Activated CD8-positive, alpha-beta T cell treated with anti-CD3 and anti-CD28 coated beads for 36 hours (primary cell): ENCODE results near the gene AIMP1. TPM values are rescaled to one million over a fixed set of nuclear protein-coding genes. Genes with fewer than 3 reads are reported as not detected.

ENCODE experiments used
- ATAC-seq: fragments of 200-7000 bp; cut with Tn5 transposase; one replicate; pipeline ENCODE4 v1.10.0; 2021; ENCODE audit warnings: mild to moderate bottlenecking, moderate library complexity
- CTCF ChIA-PET: fragments of 350-600 bp; sonication (Branson Sonifier 250); formaldehyde crosslinking; loops from one replicate; lab custom pipeline; 2021; ENCODE audit warnings: antibody characterized with exemption; lab: Charles Lee
- POLR2A ChIA-PET: fragments of 350-600 bp; sonication (Branson Sonifier 250); formaldehyde crosslinking; loops from one replicate; lab custom pipeline; 2021; ENCODE audit warnings: antibody characterized with exemption; lab: Charles Lee
- DNase-seq: peaks from one replicate; pipeline ENCODE4 v3.0.0-alpha.2; 2020
- H3K27ac Mint-ChIP-seq: one replicate; pipeline ENCODE4 v1.8.0; 2021; ENCODE audit warnings: mild to moderate bottlenecking, mixed read lengths
- H3K27me3 Mint-ChIP-seq: one replicate; pipeline ENCODE4 v1.8.0; 2021; ENCODE audit warnings: mixed read lengths
- H3K36me3 Mint-ChIP-seq: one replicate; pipeline ENCODE4 v1.8.0; 2021; ENCODE audit warnings: low read depth, mixed read lengths
- H3K4me1 Mint-ChIP-seq: one replicate; pipeline ENCODE4 v1.8.0; 2021; ENCODE audit warnings: low read depth, mixed read lengths
- H3K4me3 Mint-ChIP-seq: one replicate; pipeline ENCODE4 v1.8.0; 2021; ENCODE audit warnings: mild to moderate bottlenecking, moderate library complexity, mixed read lengths
- H3K9me3 Mint-ChIP-seq: one replicate; pipeline ENCODE4 v1.8.0; 2021; ENCODE audit warnings: mixed read lengths
- intact Hi-C: fragments of 100-400 bp; cut with micrococcal nuclease; formaldehyde crosslinking; loops from one replicate; pipeline ENCODE4 v1.10.0; 2022
- total RNA-seq, 2 experiments: library from RNA; stranded (reverse); gene quantifications; one replicate each; pipeline ENCODE4 v1.2.3, GENCODE V29; 2021
- TF ChIP-seq, protein P1 (sequence below): fragments of 200-600 bp; IDR thresholded peaks from one replicate; pipeline ENCODE4 v1.8.0; 2022; ENCODE audit warnings: antibody characterized with exemption, mild to moderate bottlenecking

AIMP1 gene
- total RNA-seq, 2 experiments from 2014 or later: 73.4 to 74.0 TPM

DNA sequence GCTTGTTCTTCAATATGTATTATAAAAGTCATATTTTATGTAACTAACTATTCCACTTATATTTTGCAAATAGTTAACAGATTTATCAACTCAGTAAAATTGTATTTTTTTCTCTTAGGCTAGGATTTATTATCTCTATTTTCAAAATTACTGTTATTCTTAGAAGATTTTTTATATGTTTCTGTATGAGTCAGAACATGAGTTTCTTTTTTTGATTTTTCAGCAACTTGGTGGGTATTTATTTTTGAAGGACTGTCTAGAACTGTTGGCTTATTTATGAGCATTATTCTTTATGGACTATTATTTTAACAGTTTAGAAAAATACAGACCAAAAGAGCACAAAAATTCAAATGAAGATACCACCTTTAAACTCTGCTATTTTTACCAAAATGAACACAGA is 6.8 kb downstream of the AIMP1 start:
- POLR2A ChIA-PET: no interaction called here
- no peaks in the 10 kb centered on the region for H3K27me3 Mint-ChIP-seq
- DNase-seq: no peak

DNA sequence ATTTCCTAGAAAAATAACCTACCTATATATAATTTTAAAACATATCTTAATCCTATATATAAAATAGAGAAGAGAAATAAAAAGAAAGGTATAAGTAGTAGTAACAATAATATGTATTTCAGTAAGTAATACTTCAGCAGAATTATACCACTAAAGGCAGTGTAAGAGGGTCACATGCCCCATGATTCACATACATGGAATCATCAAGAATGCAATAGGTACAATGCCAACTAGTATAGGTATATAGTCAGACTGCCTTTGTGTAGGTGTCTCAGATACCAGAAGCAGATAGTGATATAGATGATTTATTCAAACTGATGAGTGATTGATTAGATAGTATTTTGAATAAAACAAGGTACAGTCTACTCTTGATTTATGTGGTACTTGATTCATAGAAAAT is 9.4 kb downstream of the AIMP1 start:
- H3K4me3 Mint-ChIP-seq: no peak overlapping the region
- H3K4me1 Mint-ChIP-seq: peaks cover 29% of the 10 kb centered on the region
- H3K27ac Mint-ChIP-seq: no peak overlapping the region
- H3K36me3 Mint-ChIP-seq: peaks cover 36% of the 10 kb centered on the region
- DNase-seq: no peak
- ATAC-seq: no peak
- TF ChIP-seq, protein P1, sequence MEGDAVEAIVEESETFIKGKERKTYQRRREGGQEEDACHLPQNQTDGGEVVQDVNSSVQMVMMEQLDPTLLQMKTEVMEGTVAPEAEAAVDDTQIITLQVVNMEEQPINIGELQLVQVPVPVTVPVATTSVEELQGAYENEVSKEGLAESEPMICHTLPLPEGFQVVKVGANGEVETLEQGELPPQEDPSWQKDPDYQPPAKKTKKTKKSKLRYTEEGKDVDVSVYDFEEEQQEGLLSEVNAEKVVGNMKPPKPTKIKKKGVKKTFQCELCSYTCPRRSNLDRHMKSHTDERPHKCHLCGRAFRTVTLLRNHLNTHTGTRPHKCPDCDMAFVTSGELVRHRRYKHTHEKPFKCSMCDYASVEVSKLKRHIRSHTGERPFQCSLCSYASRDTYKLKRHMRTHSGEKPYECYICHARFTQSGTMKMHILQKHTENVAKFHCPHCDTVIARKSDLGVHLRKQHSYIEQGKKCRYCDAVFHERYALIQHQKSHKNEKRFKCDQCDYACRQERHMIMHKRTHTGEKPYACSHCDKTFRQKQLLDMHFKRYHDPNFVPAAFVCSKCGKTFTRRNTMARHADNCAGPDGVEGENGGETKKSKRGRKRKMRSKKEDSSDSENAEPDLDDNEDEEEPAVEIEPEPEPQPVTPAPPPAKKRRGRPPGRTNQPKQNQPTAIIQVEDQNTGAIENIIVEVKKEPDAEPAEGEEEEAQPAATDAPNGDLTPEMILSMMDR: no peak
- H3K27me3 Mint-ChIP-seq: no peaks in the 10 kb centered on the region
- POLR2A ChIA-PET: interaction anchor here (2.7 kb wide), 1 partner anchor 10 kb away, joined by 8 read pairs; the partner anchor contains the start of genes AIMP1 and TBCK
- H3K9me3 Mint-ChIP-seq: no peaks in the 10 kb centered on the region
- intact Hi-C loops: no loop called here
- CTCF ChIA-PET: interaction anchor here (0.7 kb wide), 1 partner anchor 27 kb away, joined by 4 read pairs; no protein-coding TSS in a partner anchor

More for the DNA sequence above, 6.8 kb downstream of the AIMP1 start:
- CTCF ChIA-PET: no interaction called here
- H3K4me3 Mint-ChIP-seq: no peak overlapping the region
- TF ChIP-seq, protein P1: no peak
- ATAC-seq: no peak
- intact Hi-C loops: no loop called here
- H3K9me3 Mint-ChIP-seq: no peaks in the 10 kb centered on the region
- peaks cover 29% of the 10 kb centered on the region for H3K4me1 Mint-ChIP-seq
- no peak overlapping the region for H3K27ac Mint-ChIP-seq
- H3K36me3 Mint-ChIP-seq: peaks cover 36% of the 10 kb centered on the region

DNA sequence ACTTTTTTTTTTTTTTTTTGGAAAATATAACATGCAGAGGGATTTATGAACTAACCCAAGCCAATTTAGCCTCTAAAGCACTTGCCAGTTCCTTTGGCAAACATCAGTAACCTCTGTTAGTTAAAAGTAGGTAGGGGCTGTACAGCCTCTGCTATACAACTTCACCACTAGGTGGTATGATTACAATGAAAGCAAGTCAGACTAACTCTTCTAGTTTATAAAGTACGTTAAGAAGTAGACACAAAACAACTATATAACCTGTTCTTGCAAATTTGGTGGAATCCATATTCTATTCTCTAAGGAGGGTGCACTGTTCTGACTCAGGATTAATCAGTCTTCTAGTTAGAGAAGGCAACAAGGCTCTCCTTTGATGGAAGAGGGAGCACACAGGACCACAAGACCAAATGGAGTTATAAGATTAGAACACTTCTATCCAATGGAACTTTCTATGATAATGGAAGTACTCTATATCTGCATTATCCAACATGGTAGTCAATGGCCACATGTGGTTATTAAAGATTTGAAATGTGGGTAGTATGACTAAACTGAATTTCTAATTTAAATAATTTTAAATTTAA is 12.8 kb downstream of the AIMP1 start:
- peak; percentile 68 for ATAC-seq
- Mint-ChIP-seq H3K27me3 (no peaks in the 10 kb centered on the region), H3K27ac (no peak overlapping the region), H3K36me3 (peaks cover 51% of the 10 kb centered on the region), H3K4me3 (no peak overlapping the region), H3K9me3 (no peaks in the 10 kb centered on the region), H3K4me1 (peaks cover 16% of the 10 kb centered on the region)
- DNase-seq: no peak
- intact Hi-C loops: no loop called here
- ChIA-PET CTCF (interaction anchor here (1.4 to 2.0 kb wide), 2 partner anchors 14 to 91 kb away, joined by 3 to 7 read pairs; partner anchors contain the start of genes AIMP1 and TBCK), POLR2A (interaction anchor here (0.7 kb wide), 1 partner anchor 13 kb away, joined by 3 read pairs; the partner anchor contains the start of genes AIMP1 and TBCK)
- TF ChIP-seq, protein P1: peak; percentile 62

DNA sequence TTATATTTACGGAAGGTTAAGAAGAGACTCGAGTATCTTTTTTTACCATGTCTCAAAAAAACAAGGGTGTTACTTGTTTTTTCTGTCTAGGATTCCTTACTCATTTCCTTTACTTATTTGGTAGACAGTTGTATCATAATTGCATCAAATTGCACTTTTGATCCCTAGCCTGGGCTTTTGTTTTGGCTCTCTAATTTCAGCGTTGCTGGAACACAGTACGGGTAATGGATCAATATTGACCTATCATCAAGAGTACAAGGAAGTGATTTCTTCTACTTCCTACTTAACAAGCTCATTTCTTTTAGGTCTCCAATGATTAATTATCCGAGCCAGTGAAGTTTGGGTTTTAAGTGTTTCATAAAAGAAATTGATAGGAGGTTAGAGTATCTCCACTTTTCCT is 16.8 kb downstream of the AIMP1 start:
- peaks cover 15% of the 10 kb centered on the region for H3K4me1 Mint-ChIP-seq
- ChIA-PET CTCF (interaction anchor here (0.7 to 1.0 kb wide), 2 partner anchors 17 to 36 kb away, joined by 3 read pairs; partner anchors contain the start of genes AIMP1, GIMD1 and TBCK), POLR2A (no interaction called here)
- DNase-seq (no peak), ATAC-seq (no peak)
- TF ChIP-seq, protein P1: no peak
- no peaks in the 10 kb centered on the region for H3K27me3 Mint-ChIP-seq
- peaks cover 70% of the 10 kb centered on the region for H3K36me3 Mint-ChIP-seq
- intact Hi-C loops: no loop called here
- H3K27ac Mint-ChIP-seq: no peak overlapping the region
- peaks cover 12% of the 10 kb centered on the region for H3K9me3 Mint-ChIP-seq
- H3K4me3 Mint-ChIP-seq: no peak overlapping the region

DNA sequence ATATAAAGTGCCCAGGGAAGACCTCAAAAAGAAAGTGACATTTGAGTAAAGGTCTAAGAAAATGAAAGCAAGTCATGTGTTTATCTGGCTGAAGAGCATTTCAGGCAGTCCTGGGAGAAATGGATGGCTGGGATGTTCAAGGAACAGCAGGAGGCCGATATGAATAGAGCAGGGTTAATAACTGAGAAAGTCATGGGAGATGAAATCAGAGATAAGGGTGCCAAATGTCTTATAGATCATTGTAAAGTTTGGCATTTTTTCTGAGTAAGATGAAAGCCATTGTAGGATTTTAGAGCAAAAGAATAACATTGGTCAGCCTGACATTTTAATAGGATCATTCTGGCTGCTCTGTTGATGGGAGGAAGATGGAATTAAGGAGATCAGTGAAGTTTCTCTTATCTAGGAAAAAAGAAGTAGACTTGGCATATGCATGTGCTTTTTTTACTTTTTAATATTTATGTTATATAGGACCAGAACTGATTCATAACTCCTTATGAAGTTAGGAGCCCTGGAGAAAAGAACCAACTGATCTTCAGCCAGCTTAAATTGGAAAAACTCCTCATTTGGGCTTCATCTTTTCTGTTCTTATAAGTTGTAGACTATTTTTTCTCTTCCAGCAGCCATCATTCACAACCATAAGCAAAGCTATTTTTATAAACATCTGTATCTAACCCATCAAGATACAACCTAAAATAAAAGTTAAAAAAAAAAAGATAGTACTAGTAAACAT is 18.6 kb downstream of the AIMP1 start:
- Mint-ChIP-seq H3K4me3 (no peak overlapping the region), H3K36me3 (peaks cover 76% of the 10 kb centered on the region), H3K4me1 (peaks cover 22% of the 10 kb centered on the region), H3K27me3 (no peaks in the 10 kb centered on the region), H3K27ac (peak overlapping the region; percentile 47), H3K9me3 (peaks cover 14% of the 10 kb centered on the region)
- POLR2A ChIA-PET: no interaction called here
- ATAC-seq (no peak), DNase-seq (no peak)
- intact Hi-C loops: no loop called here
- CTCF ChIA-PET: no interaction called here
- TF ChIP-seq, protein P1: no peak
